DOHH2 (cell line): ENCODE results near the gene KCNJ6.

ENCODE experiments used
- H3F3A ChIP-seq: fragments of 200-600 bp; sonication (generic), shearing (Covaris generic); 2 replicates; pipeline ENCODE4 v1.6.0; 2016; ENCODE audit warnings: antibody characterized with exemption, mild to moderate bottlenecking; ENCODE audit not compliant: control insufficient read depth, insufficient read depth
- H3K27ac ChIP-seq: fragments of 200-600 bp; sonication (generic); 2 replicates; pipeline ENCODE4 v1.5.1; 2014; ENCODE audit warnings: low read depth, mild to moderate bottlenecking, low read length, moderate library complexity
- H3K27me3 ChIP-seq: fragments of 200-600 bp; sonication (generic); 2 replicates; pipeline ENCODE4 v1.6.1; 2014; ENCODE audit warnings: mild to moderate bottlenecking, low read length, mixed read lengths; ENCODE audit not compliant: control insufficient read depth
- H3K36me3 ChIP-seq: fragments of 200-600 bp; sonication (generic); 2 replicates; pipeline ENCODE4 v1.6.1; 2014; ENCODE audit warnings: mild to moderate bottlenecking, low read length, moderate library complexity, mixed read lengths; ENCODE audit not compliant: control insufficient read depth
- H3K4me1 ChIP-seq: fragments of 200-600 bp; sonication (generic); 2 replicates; pipeline ENCODE4 v1.6.1; 2014; ENCODE audit warnings: mild to moderate bottlenecking, low read length, mixed read lengths; ENCODE audit not compliant: control insufficient read depth
- H3K4me2 ChIP-seq: fragments of 200-600 bp; sonication (generic); 2 replicates; pipeline ENCODE4 v1.6.0; 2014; ENCODE audit warnings: mild to moderate bottlenecking, low read length, moderate library complexity
- H3K4me3 ChIP-seq: fragments of 200-600 bp; sonication (generic); 2 replicates; pipeline ENCODE4 v1.5.1; 2014; ENCODE audit warnings: mild to moderate bottlenecking, low read length, mixed read lengths
- H3K79me2 ChIP-seq: fragments of 200-600 bp; sonication (generic); 2 replicates; pipeline ENCODE4 v1.6.1; 2014; ENCODE audit warnings: mild to moderate bottlenecking, low read length, mixed read lengths; ENCODE audit not compliant: control insufficient read depth
- H3K9me2 ChIP-seq: fragments of 200-600 bp; sonication (generic); replicated peaks from 2 replicates; pipeline ENCODE4 v1.6.1; 2014; ENCODE audit warnings: mild to moderate bottlenecking, low read length, mixed read lengths; ENCODE audit not compliant: control insufficient read depth
- H3K9me3 ChIP-seq: fragments of 200-600 bp; sonication (generic); 2 replicates; pipeline ENCODE4 v1.6.1; 2014; ENCODE audit warnings: antibody characterized with exemption, low read length, mixed read lengths; ENCODE audit not compliant: control insufficient read depth, insufficient read depth
- H4K20me1 ChIP-seq: fragments of 200-600 bp; sonication (generic); 2 replicates; pipeline ENCODE4 v1.6.0; 2014; ENCODE audit warnings: low read depth, mild to moderate bottlenecking, antibody characterized with exemption, low read length, moderate library complexity; ENCODE audit not compliant: control insufficient read depth, insufficient read depth
- CTCF ChIP-seq: fragments of 200-600 bp; sonication (generic); IDR thresholded peaks from one replicate; pipeline ENCODE4 v1.5.1; 2014; ENCODE audit warnings: antibody characterized with exemption, mild to moderate bottlenecking, low read depth, low read length; ENCODE audit not compliant: poor library complexity, severe bottlenecking
- EZH2phosphoT487 ChIP-seq: fragments of 200-600 bp; sonication (generic); IDR thresholded peaks from 2 replicates; pipeline ENCODE4 v1.6.1; 2017; ENCODE audit warnings: borderline replicate concordance, mild to moderate bottlenecking, antibody characterized with exemption, low read length, moderate library complexity, mixed read lengths

KCNJ6 gene

GRCh38 chr21:37787456-37787855 is 128.8 kb downstream of the KCNJ6 start:
- Histone ChIP-seq H3K9me2 (no peaks in the 10 kb centered on the region), H3K4me2 (no peak overlapping the region), H3F3A (no peaks in the 10 kb centered on the region), H3K4me1 (no peaks in the 10 kb centered on the region), H3K79me2 (no peaks in the 10 kb centered on the region), H3K9me3 (no peaks in the 10 kb centered on the region), H4K20me1 (no peaks in the 10 kb centered on the region), H3K4me3 (no peak overlapping the region), H3K27ac (no peak overlapping the region), H3K27me3 (no peaks in the 10 kb centered on the region), H3K36me3 (no peaks in the 10 kb centered on the region)
- TF ChIP-seq CTCF, result no peak

- no peaks in the 10 kb centered on the region for H4K20me1 ChIP-seq
- H3K4me1 ChIP-seq, result no peaks in the 10 kb centered on the region
- no peaks in the 10 kb centered on the region for H3K9me3 ChIP-seq
- no peak overlapping the region for H3K27ac ChIP-seq
- no peak for TF ChIP-seq EZH2phosphoT487
- no peak for TF ChIP-seq CTCF
- H3K36me3 ChIP-seq, result no peaks in the 10 kb centered on the region
- no peak overlapping the region for H3K4me3 ChIP-seq
- no peaks in the 10 kb centered on the region for H3F3A ChIP-seq
- no peaks in the 10 kb centered on the region for H3K9me2 ChIP-seq
- H3K4me2 ChIP-seq, result no peak overlapping the region
- H3K79me2 ChIP-seq, result no peaks in the 10 kb centered on the region
- H3K27me3 ChIP-seq, result no peaks in the 10 kb centered on the region
Measured at GRCh38 chr21:37784591-37785318, 131.5 kb downstream of the KCNJ6 start.

- Histone ChIP-seq H3F3A (no peaks in the 10 kb centered on the region), H3K4me3 (no peak overlapping the region), H3K9me3 (no peaks in the 10 kb centered on the region), H3K9me2 (no peaks in the 10 kb centered on the region), H4K20me1 (no peaks in the 10 kb centered on the region), H3K27me3 (no peaks in the 10 kb centered on the region), H3K79me2 (no peaks in the 10 kb centered on the region), H3K27ac (no peak overlapping the region), H3K36me3 (no peaks in the 10 kb centered on the region), H3K4me2 (no peak overlapping the region), H3K4me1 (no peaks in the 10 kb centered on the region)
- no peak for TF ChIP-seq CTCF
- TF ChIP-seq EZH2phosphoT487, result no peak
Measured at GRCh38 chr21:37783016-37783415, 133.2 kb downstream of the KCNJ6 start.
